HCT116 (cell line): Measurements from ENCODE around the gene ABHD16A. TPM values are rescaled to one million over a fixed set of nuclear protein-coding genes. Genes with fewer than 3 reads are reported as not detected.

ENCODE experiments used
- ATAC-seq: fragments of 200-7000 bp; cut with Tn5 transposase; 2 replicates; pipeline ENCODE4 v1.9.1; 2020; ENCODE audit warnings: mild to moderate bottlenecking, moderate library complexity
- BruUV-seq: library from RNA; stranded (reverse); fragments of 400-500 nt; replicated peaks from 2 replicates; lab custom pipeline; 2021; lab: Mats Ljungman, UMichigan
- CTCF ChIA-PET: fragments of 300-600 bp; sonication (Branson Sonifier 250); formaldehyde crosslinking; loops from one replicate; lab custom pipeline; 2021; ENCODE audit warnings: antibody characterized with exemption; lab: Charles Lee
- POLR2A ChIA-PET: fragments of 300-600, 350-600 bp; sonication (Branson Sonifier 250); formaldehyde crosslinking; loops from one replicate; lab custom pipeline; 2021; ENCODE audit warnings: antibody characterized with exemption; lab: Charles Lee
- RAD21 ChIA-PET, 2 experiments: fragments of 300-600 bp; sonication (Branson Sonifier 250); formaldehyde crosslinking; loops; one replicate each; lab custom pipeline; 2023; ENCODE audit warnings: low total read pairs in 2 of 2; ENCODE audit not compliant: uncharacterized antibody in 2 of 2, unreplicated experiment in 2 of 2, low non-redundant PET in 1 of 2; lab: Charles Lee
- DNase-seq: peaks from one replicate; pipeline ENCODE4 v3.0.0-alpha.2; 2010; ENCODE audit warnings: low read depth, low spot score
- H2AFZ ChIP-seq: fragments of 200-600 bp; shearing (Covaris generic), sonication (generic); 2 replicates; pipeline ENCODE4 v1.6.1; 2017; ENCODE audit warnings: low read depth, mixed run types, mixed read lengths, antibody characterized with exemption, low read length; ENCODE audit not compliant: poor library complexity, severe bottlenecking
- H3K27ac ChIP-seq: 2 replicates; pipeline ENCODE4 v1.5.1; 2012; ENCODE audit warnings: low read depth, low read length
- H3K27me3 ChIP-seq: fragments of 200-600 bp; sonication (generic); 2 replicates; pipeline ENCODE4 v1.6.1; 2016; ENCODE audit warnings: mixed run types, low read length, mixed read lengths; ENCODE audit not compliant: insufficient read depth
- H3K36me3 ChIP-seq, 2 experiments: fragments of 200-500 bp in 1 of 2; fragments of 200-600 bp in 1 of 2; sonication (Bioruptor generic) in 1 of 2; sonication (generic) in 1 of 2; 2 replicates each; pipeline versions ENCODE4 v1.5.1 to v1.6.1; 2014 to 2016; ENCODE audit warnings: low read length in 2 of 2, inconsistent platforms in 1 of 2, mixed read lengths in 1 of 2, mixed run types in 1 of 2; ENCODE audit not compliant: insufficient read depth in 2 of 2, control insufficient read depth in 1 of 2
- H3K4me1 ChIP-seq, 2 experiments: fragments of 200-600 bp in 1 of 2; sonication (generic) in 1 of 2; 2 replicates each; pipeline versions ENCODE4 v1.5.1 to v1.6.1; 2012 to 2017; ENCODE audit warnings: low read length in 2 of 2, inconsistent platforms in 1 of 2, mild to moderate bottlenecking in 1 of 2, mixed read lengths in 1 of 2, mixed run types in 1 of 2, moderate library complexity in 1 of 2; ENCODE audit not compliant: insufficient read depth in 2 of 2, control insufficient read depth in 1 of 2
- H3K4me2 ChIP-seq: fragments of 200-600 bp; sonication (generic); 2 replicates; pipeline ENCODE4 v1.6.1; 2017; ENCODE audit warnings: mixed run types, low read length, mixed read lengths
- H3K4me3 ChIP-seq, 2 experiments: fragments of 200-600 bp in 1 of 2; sonication (generic) in 1 of 2; replicated peaks in 1 of 2; 2 replicates each; pipeline ENCODE4 v1.5.1; 2011 to 2016; ENCODE audit warnings: low read length in 2 of 2, control low read depth in 1 of 2, low read depth in 1 of 2, mild to moderate bottlenecking in 1 of 2, mixed read lengths in 1 of 2, mixed run types in 1 of 2
- H3K79me2 ChIP-seq: fragments of 200-600 bp; sonication (generic); 2 replicates; pipeline ENCODE4 v1.6.1; 2017; ENCODE audit warnings: mild to moderate bottlenecking, mixed run types, low read length, moderate library complexity, mixed read lengths; ENCODE audit not compliant: insufficient read depth
- H3K9ac ChIP-seq: fragments of 200-600 bp; sonication (generic); 2 replicates; pipeline ENCODE4 v1.6.1; 2016; ENCODE audit warnings: low read length, mixed read lengths
- H3K9me2 ChIP-seq: fragments of 200-600 bp; sonication (generic), shearing (Covaris generic); 2 replicates; pipeline ENCODE4 v1.6.1; 2017; ENCODE audit warnings: mixed run types, mild to moderate bottlenecking, moderate library complexity; ENCODE audit not compliant: insufficient read depth
- H3K9me3 ChIP-seq, 2 experiments: fragments of 200-500 bp in 1 of 2; fragments of 200-600 bp in 1 of 2; sonication (Bioruptor generic) in 1 of 2; sonication (generic) in 1 of 2; 2 replicates each; pipeline ENCODE4 v1.6.1; 2014 to 2017; ENCODE audit warnings: low read length in 2 of 2, mixed read lengths in 2 of 2, inconsistent platforms in 1 of 2, low read depth in 1 of 2, mild to moderate bottlenecking in 1 of 2, mixed run types in 1 of 2, moderate library complexity in 1 of 2; ENCODE audit not compliant: control insufficient read depth in 1 of 2, insufficient read depth in 1 of 2
- H4K20me1 ChIP-seq: fragments of 200-600 bp; sonication (generic), shearing (Covaris generic); 2 replicates; pipeline ENCODE4 v1.6.1; 2017; ENCODE audit warnings: mixed run types, mild to moderate bottlenecking, moderate library complexity; ENCODE audit not compliant: insufficient read depth
- EGR1 ChIP-seq: IDR thresholded peaks from 2 replicates; pipeline ENCODE4 v1.6.1; 2012; ENCODE audit warnings: low read depth
- ELF1 ChIP-seq: IDR thresholded peaks from 2 replicates; pipeline ENCODE4 v1.6.1; 2012; ENCODE audit warnings: low read depth, borderline replicate concordance
- EZH2 ChIP-seq: fragments of 200-600 bp; sonication (generic); IDR thresholded peaks from 2 replicates; pipeline ENCODE4 v1.6.1; 2017; ENCODE audit warnings: antibody characterized with exemption, mixed run types
- EZH2phosphoT487 ChIP-seq: fragments of 200-600 bp; IDR thresholded peaks from 2 replicates; pipeline ENCODE4 v1.6.1; 2018; ENCODE audit warnings: antibody characterized with exemption, borderline replicate concordance
- FOSL1 ChIP-seq: IDR thresholded peaks from 2 replicates; pipeline ENCODE4 v1.6.1; 2012; ENCODE audit warnings: low read depth
- JUND ChIP-seq: IDR thresholded peaks from 2 replicates; pipeline ENCODE4 v1.6.1; 2012
- RAD21 ChIP-seq: IDR thresholded peaks from 2 replicates; pipeline ENCODE4 v1.6.1; 2012; ENCODE audit warnings: low read depth, mild to moderate bottlenecking
- SRF ChIP-seq: IDR thresholded peaks from 2 replicates; pipeline ENCODE4 v1.6.1; 2012; ENCODE audit warnings: low read depth
- TCF7L2 ChIP-seq: IDR thresholded peaks from 2 replicates; pipeline ENCODE4 v1.7.0; 2011; ENCODE audit warnings: borderline replicate concordance, inconsistent platforms; ENCODE audit not compliant: insufficient read depth, insufficient read length; ENCODE audit errors: extremely low read depth
- ZNF274 ChIP-seq: fragments of 200-500 bp; sonication (Bioruptor generic); IDR thresholded peaks from 2 replicates; pipeline ENCODE4 v1.6.1; 2014; ENCODE audit warnings: mild to moderate bottlenecking, low read depth, low read length, inconsistent platforms
- intact Hi-C: fragments of 100-400 bp; cut with micrococcal nuclease; formaldehyde crosslinking; loops from 2 replicates; pipeline ENCODE4 v1.10.0; 2022
- total RNA-seq: library from RNA; stranded (reverse); gene quantifications from one replicate; pipeline ENCODE4 v1.2.1, GENCODE V29; 2021; ENCODE audit not compliant: unreplicated experiment
- TF ChIP-seq, protein P1 (sequence below): IDR thresholded peaks from 2 replicates; pipeline ENCODE4 v1.6.1; 2012; ENCODE audit warnings: low read depth
- TF ChIP-seq, protein P2 (sequence below): IDR thresholded peaks from 2 replicates; pipeline ENCODE4 v1.6.1; 2012
- TF ChIP-seq, protein P3 (sequence below): IDR thresholded peaks from 2 replicates; pipeline ENCODE4 v1.6.1; 2012
- TF ChIP-seq, protein P4 (sequence below), 3 experiments: fragments of 200-600 bp in 1 of 3; sonication (generic) in 1 of 3; IDR thresholded peaks in 2 of 3; conservative IDR thresholded peaks in 1 of 3; 2 replicates each; pipeline ENCODE4 v1.5.1; 2012 to 2017; ENCODE audit warnings: low read depth in 2 of 3, low read length in 2 of 3, antibody characterized with exemption in 1 of 3, borderline replicate concordance in 1 of 3, control low read depth in 1 of 3, mild to moderate bottlenecking in 1 of 3, mixed read lengths in 1 of 3, mixed run types in 1 of 3, moderate library complexity in 1 of 3; ENCODE audit not compliant: insufficient read depth in 1 of 3

Gene ABHD16A
- total RNA-seq, 1 experiment from 2014 or later = 32.4 TPM

DNA sequence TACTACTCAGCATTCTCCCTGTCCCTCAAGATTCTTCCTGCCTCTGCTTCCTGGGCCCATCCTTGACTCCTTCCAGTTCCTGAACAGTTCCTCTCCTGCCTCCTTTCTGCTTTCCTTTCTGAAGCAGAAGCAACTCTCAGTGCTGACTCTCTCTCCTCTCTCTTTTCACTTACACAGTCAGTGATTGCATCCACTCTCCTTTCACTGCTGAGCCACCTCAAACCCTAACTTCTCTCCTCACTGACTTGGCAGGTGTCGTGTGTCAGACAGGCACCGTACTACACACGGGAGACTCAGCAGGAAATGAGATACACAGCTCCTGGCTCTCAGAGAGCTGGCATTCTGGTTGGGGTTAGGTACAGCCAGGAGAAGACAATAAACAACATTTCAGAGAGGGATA is 5.6 kb downstream of the ABHD16A start:
- Histone ChIP-seq H2AFZ (no peak overlapping the region), H3K9me2 (no peaks in the 10 kb centered on the region), H3K27ac (no peak overlapping the region), H3K4me3 (no peak overlapping the region), H3K79me2 (peaks cover 11% of the 10 kb centered on the region), H4K20me1 (no peaks in the 10 kb centered on the region), H3K36me3 (peaks cover 0 to 14% of the 10 kb centered on the region in 2 experiments; a peak in 2 of 4 replicates), H3K9me3 (no peaks in the 10 kb centered on the region), H3K4me2 (no peak overlapping the region), H3K4me1 (peaks cover 4 to 8% of the 10 kb centered on the region in 2 experiments; a peak in 2 of 4 replicates), H3K9ac (no peak overlapping the region), H3K27me3 (no peaks in the 10 kb centered on the region)
- TF ChIP-seq, protein P1, sequence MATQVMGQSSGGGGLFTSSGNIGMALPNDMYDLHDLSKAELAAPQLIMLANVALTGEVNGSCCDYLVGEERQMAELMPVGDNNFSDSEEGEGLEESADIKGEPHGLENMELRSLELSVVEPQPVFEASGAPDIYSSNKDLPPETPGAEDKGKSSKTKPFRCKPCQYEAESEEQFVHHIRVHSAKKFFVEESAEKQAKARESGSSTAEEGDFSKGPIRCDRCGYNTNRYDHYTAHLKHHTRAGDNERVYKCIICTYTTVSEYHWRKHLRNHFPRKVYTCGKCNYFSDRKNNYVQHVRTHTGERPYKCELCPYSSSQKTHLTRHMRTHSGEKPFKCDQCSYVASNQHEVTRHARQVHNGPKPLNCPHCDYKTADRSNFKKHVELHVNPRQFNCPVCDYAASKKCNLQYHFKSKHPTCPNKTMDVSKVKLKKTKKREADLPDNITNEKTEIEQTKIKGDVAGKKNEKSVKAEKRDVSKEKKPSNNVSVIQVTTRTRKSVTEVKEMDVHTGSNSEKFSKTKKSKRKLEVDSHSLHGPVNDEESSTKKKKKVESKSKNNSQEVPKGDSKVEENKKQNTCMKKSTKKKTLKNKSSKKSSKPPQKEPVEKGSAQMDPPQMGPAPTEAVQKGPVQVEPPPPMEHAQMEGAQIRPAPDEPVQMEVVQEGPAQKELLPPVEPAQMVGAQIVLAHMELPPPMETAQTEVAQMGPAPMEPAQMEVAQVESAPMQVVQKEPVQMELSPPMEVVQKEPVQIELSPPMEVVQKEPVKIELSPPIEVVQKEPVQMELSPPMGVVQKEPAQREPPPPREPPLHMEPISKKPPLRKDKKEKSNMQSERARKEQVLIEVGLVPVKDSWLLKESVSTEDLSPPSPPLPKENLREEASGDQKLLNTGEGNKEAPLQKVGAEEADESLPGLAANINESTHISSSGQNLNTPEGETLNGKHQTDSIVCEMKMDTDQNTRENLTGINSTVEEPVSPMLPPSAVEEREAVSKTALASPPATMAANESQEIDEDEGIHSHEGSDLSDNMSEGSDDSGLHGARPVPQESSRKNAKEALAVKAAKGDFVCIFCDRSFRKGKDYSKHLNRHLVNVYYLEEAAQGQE = no peak
- TF ChIP-seq SRF (no peak), EZH2phosphoT487 (no peak), ZNF274 (no peak), EZH2 (no peak), EGR1 (no peak), FOSL1 (no peak), JUND (no peak), TCF7L2 (no peak), RAD21 (no peak), ELF1 (no peak)
- TF ChIP-seq, protein P2, sequence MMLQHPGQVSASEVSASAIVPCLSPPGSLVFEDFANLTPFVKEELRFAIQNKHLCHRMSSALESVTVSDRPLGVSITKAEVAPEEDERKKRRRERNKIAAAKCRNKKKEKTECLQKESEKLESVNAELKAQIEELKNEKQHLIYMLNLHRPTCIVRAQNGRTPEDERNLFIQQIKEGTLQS = no peak
- TF ChIP-seq, protein P3, sequence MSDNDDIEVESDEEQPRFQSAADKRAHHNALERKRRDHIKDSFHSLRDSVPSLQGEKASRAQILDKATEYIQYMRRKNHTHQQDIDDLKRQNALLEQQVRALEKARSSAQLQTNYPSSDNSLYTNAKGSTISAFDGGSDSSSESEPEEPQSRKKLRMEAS = no peak
- TF ChIP-seq, protein P4, sequence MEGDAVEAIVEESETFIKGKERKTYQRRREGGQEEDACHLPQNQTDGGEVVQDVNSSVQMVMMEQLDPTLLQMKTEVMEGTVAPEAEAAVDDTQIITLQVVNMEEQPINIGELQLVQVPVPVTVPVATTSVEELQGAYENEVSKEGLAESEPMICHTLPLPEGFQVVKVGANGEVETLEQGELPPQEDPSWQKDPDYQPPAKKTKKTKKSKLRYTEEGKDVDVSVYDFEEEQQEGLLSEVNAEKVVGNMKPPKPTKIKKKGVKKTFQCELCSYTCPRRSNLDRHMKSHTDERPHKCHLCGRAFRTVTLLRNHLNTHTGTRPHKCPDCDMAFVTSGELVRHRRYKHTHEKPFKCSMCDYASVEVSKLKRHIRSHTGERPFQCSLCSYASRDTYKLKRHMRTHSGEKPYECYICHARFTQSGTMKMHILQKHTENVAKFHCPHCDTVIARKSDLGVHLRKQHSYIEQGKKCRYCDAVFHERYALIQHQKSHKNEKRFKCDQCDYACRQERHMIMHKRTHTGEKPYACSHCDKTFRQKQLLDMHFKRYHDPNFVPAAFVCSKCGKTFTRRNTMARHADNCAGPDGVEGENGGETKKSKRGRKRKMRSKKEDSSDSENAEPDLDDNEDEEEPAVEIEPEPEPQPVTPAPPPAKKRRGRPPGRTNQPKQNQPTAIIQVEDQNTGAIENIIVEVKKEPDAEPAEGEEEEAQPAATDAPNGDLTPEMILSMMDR (IDR thresholded peaks at IDR 0.05 in 2 of 3, conservative IDR thresholded peaks at IDR 0.05 in 1 of 3; ENCODE audit: borderline replicate concordance in 1 of 3, insufficient read depth in 1 of 3, low read depth in 2 of 3, low read length in 2 of 3) = no peak
- ChIA-PET CTCF (no interaction called here), POLR2A (no interaction called here), RAD21 (no interaction called here)
- BruUV-seq = no TSS peak
- no peak for DNase-seq
- intact Hi-C loops = no loop called here
- no peak for ATAC-seq
